HepG2 (cell line): ENCODE measurements around the gene MIDN. TPM values are rescaled to one million over a fixed set of nuclear protein-coding genes. Genes with fewer than 3 reads are reported as not detected.

Experiments
- ARHGAP35 ChIP-seq: sonication (generic); formaldehyde crosslinking; IDR thresholded peaks from 2 replicates; pipeline ENCODE4 v1.9.0; 2022; ENCODE audit warnings: mild to moderate bottlenecking, inconsistent platforms, moderate library complexity, missing genetic modification reagents, borderline replicate concordance
- CCDC6 ChIP-seq: sonication (generic); formaldehyde crosslinking; IDR thresholded peaks from 2 replicates; pipeline ENCODE4 v1.8.1; 2022; ENCODE audit warnings: mild to moderate bottlenecking, missing genetic modification reagents, moderate library complexity
- FIP1L1 ChIP-seq: fragments of 200-400 bp; formaldehyde crosslinking; IDR thresholded peaks from 2 replicates; pipeline ENCODE4 v1.6.1; 2018; ENCODE audit warnings: low read depth, mild to moderate bottlenecking, low read length, moderate library complexity, borderline replicate concordance; ENCODE audit not compliant: insufficient read depth
- FOXO1 ChIP-seq: sonication (generic); formaldehyde crosslinking; IDR thresholded peaks from 2 replicates; pipeline ENCODE4 v1.4.0; 2020; ENCODE audit warnings: missing genetic modification reagents
- GRHL1 ChIP-seq: sonication (generic); formaldehyde crosslinking; conservative IDR thresholded peaks from 2 replicates; pipeline ENCODE4 v1.8.0; 2022; ENCODE audit warnings: missing genetic modification reagents
- HES4 ChIP-seq: sonication (generic); formaldehyde crosslinking; IDR thresholded peaks from 2 replicates; pipeline ENCODE4 v1.9.0; 2021; ENCODE audit warnings: mild to moderate bottlenecking, missing genetic modification reagents, borderline replicate concordance
- PPARG ChIP-seq: conservative IDR thresholded peaks from 2 replicates; pipeline ENCODE4 v1.6.1; 2016; ENCODE audit warnings: missing biosample characterization, missing genetic modification reagents
- SMYD3 ChIP-seq: sonication (generic); formaldehyde crosslinking; IDR thresholded peaks from 2 replicates; pipeline ENCODE4 v1.8.1; 2023; ENCODE audit warnings: mild to moderate bottlenecking, missing genetic modification reagents
- THRA ChIP-seq: sonication (generic); formaldehyde crosslinking; IDR thresholded peaks from 2 replicates; pipeline ENCODE4 v1.4.0; 2020; ENCODE audit warnings: missing genetic modification reagents, borderline replicate concordance
- THYN1 ChIP-seq: sonication (generic); formaldehyde crosslinking; IDR thresholded peaks from 2 replicates; pipeline ENCODE4 v1.8.1; 2023; ENCODE audit warnings: low read depth, mild to moderate bottlenecking, moderate library complexity, missing genetic modification reagents, borderline replicate concordance
- TMF1 ChIP-seq: sonication (generic); formaldehyde crosslinking; IDR thresholded peaks from 2 replicates; pipeline ENCODE4 v1.8.1; 2022; ENCODE audit warnings: low read depth, missing genetic modification reagents
- ZBTB10 ChIP-seq: sonication (generic); formaldehyde crosslinking; IDR thresholded peaks from 2 replicates; pipeline ENCODE4 v1.4.0; 2020; ENCODE audit warnings: missing genetic modification reagents, borderline replicate concordance
- ZMAT5 ChIP-seq: sonication (generic); formaldehyde crosslinking; IDR thresholded peaks from 2 replicates; pipeline ENCODE4 v1.5.0; 2020; ENCODE audit warnings: mild to moderate bottlenecking, low read depth, missing genetic modification reagents, borderline replicate concordance
- ZNF354B ChIP-seq: sonication (generic); formaldehyde crosslinking; IDR thresholded peaks from 2 replicates; pipeline ENCODE4 v1.8.0; 2022; ENCODE audit warnings: mild to moderate bottlenecking, missing genetic modification reagents
- ZNF431 ChIP-seq: sonication (generic); formaldehyde crosslinking; IDR thresholded peaks from 2 replicates; pipeline ENCODE4 v1.9.0; 2022; ENCODE audit warnings: missing genetic modification reagents, low read depth, mild to moderate bottlenecking, borderline replicate concordance
- ZNF441 ChIP-seq: sonication (generic); formaldehyde crosslinking; IDR thresholded peaks from 2 replicates; pipeline ENCODE4 v1.7.0; 2021; ENCODE audit warnings: missing genetic modification reagents, borderline replicate concordance
- ZNF614 ChIP-seq: IDR thresholded peaks from 2 replicates; pipeline ENCODE4 v1.6.1; 2018; ENCODE audit warnings: missing biosample characterization, missing genetic modification reagents, inconsistent platforms, borderline replicate concordance
- ZNF660 ChIP-seq: sonication (generic); formaldehyde crosslinking; IDR thresholded peaks from 2 replicates; pipeline ENCODE4 v1.5.1; 2020; ENCODE audit warnings: mild to moderate bottlenecking, low read depth, missing genetic modification reagents, borderline replicate concordance
- ZNF674 ChIP-seq: sonication (generic); formaldehyde crosslinking; IDR thresholded peaks from 2 replicates; pipeline ENCODE4 v1.5.0; 2020; ENCODE audit warnings: low read depth, mild to moderate bottlenecking, missing genetic modification reagents
- ZNF740 ChIP-seq: sonication (generic); formaldehyde crosslinking; IDR thresholded peaks from 2 replicates; pipeline ENCODE4 v1.4.0; 2020; ENCODE audit warnings: missing genetic modification reagents
- ZNF776 ChIP-seq: sonication (generic); formaldehyde crosslinking; IDR thresholded peaks from 2 replicates; pipeline ENCODE4 v1.4.0; 2020; ENCODE audit warnings: mild to moderate bottlenecking, missing genetic modification reagents
- polyA plus RNA-seq, 8 experiments: library from polyadenylated mRNA; depleted of rRNA in 3 of 8; stranded (reverse) in 7 of 8; unstranded in 1 of 8; fragments of >200 nt; fragmentation: Illumina TruSeq in 4 of 8; extraction: Trizol in 4 of 8; gene quantifications; 2 replicates each; pipeline versions ENCODE4 v1.2.1 to v1.2.3, GENCODE V29; 2011 to 2016; ENCODE audit warnings: low read depth in 4 of 8, missing spikeins in 1 of 8, mixed read lengths in 1 of 8; ENCODE audit not compliant: insufficient read depth in 1 of 8
- total RNA-seq, 5 experiments: library from RNA; depleted of rRNA; stranded (reverse); fragments of >200 nt; fragmentation: Illumina TruSeq; extraction: Trizol; gene quantifications; 2 replicates each; pipeline ENCODE4 v1.2.3, GENCODE V29; 2016; ENCODE audit warnings: low read depth in 1 of 5

MIDN gene
- total and polyA plus RNA-seq, 2 of the 13 experiments (the other 11 are each of a cell fraction or from before 2014, with no cell fraction given) = 8.4 to 18.0 TPM

- TF ChIP-seq ZNF776 (CRISPR knock-in tag) (peak; percentile 72; the same call in 1 of the 2 replicates), THYN1 (CRISPR knock-in tag) (no peak), ZBTB10 (CRISPR knock-in tag) (peak; percentile 99), GRHL1 (no peak), ZNF614 (CRISPR knock-in tag) (peak; percentile 87; the same call in 1 of the 2 replicates), FOXO1 (CRISPR knock-in tag) (no peak; the same call in 1 of the 2 replicates), ZNF660 (0 out of 2 replicates have a peak, but pooled peaks have one; percentile 46), ZNF674 (no peak), THRA (CRISPR knock-in tag) (peak; percentile 94), SMYD3 (CRISPR knock-in tag) (0 out of 2 replicates have a peak, but pooled peaks have one; percentile 46), ZNF354B (CRISPR knock-in tag) (no peak), ZNF441 (CRISPR knock-in tag) (peak; percentile 51; the same call in 1 of the 2 replicates), ZMAT5 (CRISPR knock-in tag) (no peak), CCDC6 (0 out of 2 replicates have a peak, but pooled peaks have one; percentile 65), ZNF740 (peak; percentile 82; the same call in 1 of the 2 replicates), FIP1L1 (no peak), HES4 (CRISPR knock-in tag) (peak; percentile 72), ARHGAP35 (no peak), PPARG (CRISPR knock-in tag) (peak; percentile 89), TMF1 (CRISPR knock-in tag) (no peak), ZNF431 (0 out of 2 replicates have a peak, but pooled peaks have one; percentile 61)
Observed at GRCh38 chr19:1290703-1291651, 42.6 kb downstream of the MIDN start (continued).
